IMR-90 (cell line): Measurements from ENCODE around the gene ETF1. TPM values are rescaled to one million over a fixed set of nuclear protein-coding genes. Genes with fewer than 3 reads are reported as not detected.

Source experiments
- ATAC-seq: fragments of 200-7000 bp; cut with Tn5 transposase; 2 replicates; pipeline ENCODE4 v1.9.1; 2020; ENCODE audit warnings: low read depth, mild to moderate bottlenecking, moderate library complexity
- BruUV-seq: library from RNA; stranded (reverse); fragments of 400-500 nt; replicated peaks from 2 replicates; lab custom pipeline; 2021; lab: Mats Ljungman, UMichigan
- CTCF ChIA-PET: fragments of 300-600 bp; formaldehyde crosslinking; extraction: SDS; loops from one replicate; lab custom pipeline; 2021; ENCODE audit warnings: antibody characterized with exemption; lab: Yijun Ruan, JAX
- POLR2A ChIA-PET: fragments of 300-600 bp; sonication (Branson Sonifier 250); formaldehyde crosslinking; loops from one replicate; lab custom pipeline; 2022; ENCODE audit warnings: antibody characterized with exemption; ENCODE audit not compliant: unreplicated experiment; lab: Charles Lee
- DNase-seq: peaks from one replicate; pipeline ENCODE4 v3.0.0; 2013
- H2AFZ ChIP-seq: replicated peaks from 2 replicates; pipeline ENCODE3; 2013; ENCODE audit warnings: low read length, mild to moderate bottlenecking; ENCODE audit not compliant: poor library complexity
- H2AK5ac ChIP-seq: 2 replicates; pipeline ENCODE4 v1.6.1; 2013; ENCODE audit warnings: low read depth, low read length, inconsistent platforms
- H2AK9ac ChIP-seq: replicated peaks from 2 replicates; pipeline ENCODE3; 2013; ENCODE audit warnings: mild to moderate bottlenecking, low read depth, low read length, moderate library complexity; ENCODE audit not compliant: poor library complexity
- H2BK120ac ChIP-seq: 2 replicates; pipeline ENCODE4 v1.6.1; 2013; ENCODE audit warnings: low read depth, low read length, inconsistent platforms
- H2BK15ac ChIP-seq: 3 replicates; pipeline ENCODE4 v1.6.1; 2013; ENCODE audit warnings: low read depth, low read length, inconsistent platforms
- H2BK20ac ChIP-seq: 2 replicates; pipeline ENCODE4 v1.6.1; 2013; ENCODE audit warnings: low read depth, mild to moderate bottlenecking, inconsistent platforms, low read length, moderate library complexity
- H2BK5ac ChIP-seq: 2 replicates; pipeline ENCODE4 v1.6.1; 2013; ENCODE audit warnings: mild to moderate bottlenecking, low read depth, low read length, inconsistent platforms; ENCODE audit not compliant: poor library complexity, severe bottlenecking
- H3K14ac ChIP-seq: replicated peaks from 2 replicates; pipeline ENCODE4 v1.6.1; 2013; ENCODE audit warnings: low read depth, low read length, inconsistent platforms
- H3K18ac ChIP-seq: 2 replicates; pipeline ENCODE4 v1.6.1; 2013; ENCODE audit warnings: low read depth, low read length, control low read depth
- H3K23ac ChIP-seq: 2 replicates; pipeline ENCODE4 v1.6.1; 2013; ENCODE audit warnings: low read depth, low read length, inconsistent platforms
- H3K27ac ChIP-seq: 2 replicates; pipeline ENCODE4 v1.5.1; 2013; ENCODE audit warnings: mild to moderate bottlenecking, control low read depth, low read length; ENCODE audit not compliant: insufficient read depth
- H3K27me3 ChIP-seq: 2 replicates; pipeline ENCODE4 v1.6.1; 2013; ENCODE audit warnings: low read length; ENCODE audit not compliant: control insufficient read depth, insufficient read depth
- H3K36me3 ChIP-seq: 2 replicates; pipeline ENCODE4 v1.6.1; 2013; ENCODE audit warnings: low read length, mixed read lengths; ENCODE audit not compliant: control insufficient read depth, insufficient read depth
- H3K4ac ChIP-seq: 2 replicates; pipeline ENCODE4 v1.6.1; 2013; ENCODE audit warnings: low read depth, low read length, inconsistent platforms
- H3K4me1 ChIP-seq: 2 replicates; pipeline ENCODE4 v1.6.1; 2013; ENCODE audit warnings: low read length, mixed read lengths; ENCODE audit not compliant: control insufficient read depth, insufficient read depth
- H3K4me2 ChIP-seq: 2 replicates; pipeline ENCODE4 v1.6.1; 2013; ENCODE audit warnings: low read depth, mild to moderate bottlenecking, control low read depth, low read length, moderate library complexity
- H3K4me3 ChIP-seq: 2 replicates; pipeline ENCODE4 v1.5.1; 2013; ENCODE audit warnings: low read depth, mild to moderate bottlenecking, control low read depth, low read length, moderate library complexity; ENCODE audit not compliant: insufficient read depth
- H3K56ac ChIP-seq: 2 replicates; pipeline ENCODE4 v1.6.1; 2013; ENCODE audit warnings: low read length, inconsistent platforms; ENCODE audit not compliant: insufficient read depth; ENCODE audit errors: extremely low read depth
- H3K79me1 ChIP-seq, 2 experiments: 2 replicates each; pipeline ENCODE4 v1.6.1; 2013; ENCODE audit warnings: low read length in 2 of 2, inconsistent platforms in 1 of 2, low read depth in 1 of 2
- H3K9ac ChIP-seq: 2 replicates; pipeline ENCODE4 v1.6.1; 2013; ENCODE audit warnings: low read depth, low read length, control low read depth
- H3K9me1 ChIP-seq: 2 replicates; pipeline ENCODE4 v1.6.1; 2013; ENCODE audit warnings: low read length, inconsistent platforms; ENCODE audit not compliant: insufficient read depth
- H3K9me3 ChIP-seq: 2 replicates; pipeline ENCODE4 v1.6.1; 2013; ENCODE audit warnings: low read length; ENCODE audit not compliant: control insufficient read depth, insufficient read depth
- H4K20me1 ChIP-seq: 2 replicates; pipeline ENCODE4 v1.6.1; 2013; ENCODE audit warnings: low read length, inconsistent platforms; ENCODE audit not compliant: insufficient read depth
- H4K5ac ChIP-seq: 2 replicates; pipeline ENCODE4 v1.6.1; 2013; ENCODE audit warnings: mild to moderate bottlenecking, low read depth, low read length, control low read depth
- H4K8ac ChIP-seq, 2 experiments: 2 replicates each; pipeline ENCODE4 v1.6.1; 2013; ENCODE audit warnings: low read depth in 2 of 2, low read length in 2 of 2, control low read depth in 1 of 2, inconsistent platforms in 1 of 2
- H4K91ac ChIP-seq: 2 replicates; pipeline ENCODE4 v1.6.1; 2013; ENCODE audit warnings: low read depth, low read length, inconsistent platforms; ENCODE audit not compliant: insufficient read depth
- BHLHE40 ChIP-seq: fragments of 150-350 bp; IDR thresholded peaks from 2 replicates; pipeline ENCODE4 v1.6.1; 2016; ENCODE audit warnings: mild to moderate bottlenecking, low read depth, low read length
- CEBPB ChIP-seq: IDR thresholded peaks from 2 replicates; pipeline ENCODE4 v1.6.1; 2012; ENCODE audit warnings: low read depth, low read length, improper control_type of control experiment
- CHD1 ChIP-seq: IDR thresholded peaks from 2 replicates; pipeline ENCODE4 v1.6.1; 2012; ENCODE audit warnings: low read depth, low read length, improper control_type of control experiment
- ELK1 ChIP-seq: fragments of 150-350 bp; IDR thresholded peaks from 2 replicates; pipeline ENCODE4 v1.6.1; 2016; ENCODE audit warnings: low read depth, mild to moderate bottlenecking, low read length, moderate library complexity, borderline replicate concordance
- FOS ChIP-seq: fragments of 150-350 bp; IDR thresholded peaks from 2 replicates; pipeline ENCODE4 v1.6.1; 2016; ENCODE audit warnings: low read depth, low read length
- MAFK ChIP-seq: IDR thresholded peaks from 2 replicates; pipeline ENCODE4 v1.6.1; 2012; ENCODE audit warnings: low read depth, low read length, improper control_type of control experiment
- MAZ ChIP-seq: IDR thresholded peaks from 2 replicates; pipeline ENCODE4 v1.6.1; 2012; ENCODE audit warnings: low read depth, mild to moderate bottlenecking, low read length, improper control_type of control experiment, moderate library complexity, borderline replicate concordance
- MXI1 ChIP-seq: IDR thresholded peaks from 2 replicates; pipeline ENCODE4 v1.6.1; 2012; ENCODE audit warnings: low read depth, mild to moderate bottlenecking, low read length, moderate library complexity, borderline replicate concordance
- NFE2L2 ChIP-seq: fragments of 150-350 bp; IDR thresholded peaks from 2 replicates; pipeline ENCODE4 v1.6.1; 2016; ENCODE audit warnings: low read depth, mild to moderate bottlenecking, low read length
- POLR2A ChIP-seq: IDR thresholded peaks from 2 replicates; pipeline ENCODE4 v1.6.1; 2012; ENCODE audit warnings: mild to moderate bottlenecking, low read depth, low read length
- RAD21 ChIP-seq: IDR thresholded peaks from 2 replicates; pipeline ENCODE4 v1.6.1; 2012; ENCODE audit warnings: low read length, improper control_type of control experiment
- RCOR1 ChIP-seq: IDR thresholded peaks from 2 replicates; pipeline ENCODE4 v1.6.1; 2012; ENCODE audit warnings: mild to moderate bottlenecking, low read length, improper control_type of control experiment; ENCODE audit not compliant: insufficient replicate concordance
- RFX5 ChIP-seq: IDR thresholded peaks from 2 replicates; pipeline ENCODE4 v1.8.0; 2012; ENCODE audit warnings: low read depth, mild to moderate bottlenecking, low read length, moderate library complexity
- SMC3 ChIP-seq: fragments of 150-350 bp; IDR thresholded peaks from 2 replicates; pipeline ENCODE4 v1.6.1; 2016; ENCODE audit warnings: low read depth, mild to moderate bottlenecking, antibody characterized with exemption, low read length, moderate library complexity
- USF2 ChIP-seq: fragments of 150-350 bp; IDR thresholded peaks from 2 replicates; pipeline ENCODE4 v1.6.1; 2017; ENCODE audit warnings: mild to moderate bottlenecking, antibody characterized with exemption, low read length, low read depth
- WGBS, 2 experiments: methylation state at CpG; one replicate each; pipeline versions ENCODE4 v1.1.5 to v1.1.7; 2013; ENCODE audit warnings: missing lambda C conversion rate in 2 of 2; ENCODE audit not compliant: insufficient read length in 1 of 2; ENCODE audit errors: extremely low coverage in 2 of 2; 5-methylcytosine and 5-hydroxymethylcytosine counted together
- dilution Hi-C: fragments of 300-500 bp; cut with HindIII; formaldehyde crosslinking; loops from one replicate; pipeline ENCODE4 v1.14.3; 2018; ENCODE audit warnings: low sequenced_read_pairs; ENCODE audit not compliant: unreplicated experiment
- in situ Hi-C: fragments of 300-500 bp; cut with MboI; formaldehyde crosslinking; loops from 3 replicates; pipeline ENCODE4 v1.14.3; 2019; ENCODE audit warnings: low sequenced_read_pairs, inconsistent platforms, mixed read lengths
- intact Hi-C: fragments of 100-400 bp; cut with micrococcal nuclease; formaldehyde crosslinking; loops from 2 replicates; pipeline ENCODE4 v1.10.0; 2022
- polyA plus RNA-seq, 3 experiments: library from polyadenylated mRNA; depleted of rRNA; stranded (reverse); fragments of >200 nt; gene quantifications; 2 replicates each; pipeline ENCODE4 v1.2.3, GENCODE V29; 2012; ENCODE audit warnings: low replicate concordance in 1 of 3
- total RNA-seq: library from RNA; depleted of rRNA; stranded (reverse); fragments of >200 nt; gene quantifications from 2 replicates; pipeline ENCODE4 v1.2.3, GENCODE V29; 2012

Gene ETF1
- total and polyA plus RNA-seq, 2 of the 4 experiments (the other 2 are of a cell fraction), result 53.2 to 126 TPM

GRCh38 chr5:138557677-138558076 lies 14.6 kb upstream of the ETF1 start:
- H3K79me1 ChIP-seq, result peaks cover 22 to 32% of the 10 kb centered on the region in 2 experiments
- TF ChIP-seq MAFK (no peak), RFX5 (no peak), BHLHE40 (no peak), ELK1 (no peak), RAD21 (no peak), USF2 (no peak), MAZ (no peak), NFE2L2 (no peak), FOS (no peak), CHD1 (no peak), MXI1 (no peak), SMC3 (no peak), CEBPB (no peak), POLR2A (no peak; the same call in 1 of the 2 replicates), RCOR1 (no peak)
- ChIA-PET CTCF (interaction anchor here (0.5 to 1.4 kb wide), 2 partner anchors 10 to 400 kb away, joined by 3 to 4 read pairs; no protein-coding TSS in a partner anchor), POLR2A (no interaction called here)
- H3K14ac ChIP-seq, result no peak overlapping the region
- H4K91ac ChIP-seq, result no peak overlapping the region
- H3K27ac ChIP-seq, result no peak overlapping the region
- no peak overlapping the region for H3K4me2 ChIP-seq
- H4K20me1 ChIP-seq, result peaks cover 32% of the 10 kb centered on the region
- DNase-seq (no peak), ATAC-seq (no peak)
- WGBS, 2 experiments, result no CpG with 5 or more reads among the region's 2 CpGs
- H2AK5ac ChIP-seq, result no peak overlapping the region
- H2BK120ac ChIP-seq, result no peak overlapping the region
- no peak overlapping the region for H3K4me3 ChIP-seq
- peaks cover 51% of the 10 kb centered on the region for H3K36me3 ChIP-seq
- BruUV-seq, result no TSS peak
- dilution Hi-C loops, result no loop called here
- no peaks in the 10 kb centered on the region for H3K27me3 ChIP-seq
- H2AK9ac ChIP-seq, result no peak overlapping the region
- H4K8ac ChIP-seq, result no peak overlapping the region
- H3K9me1 ChIP-seq, result no peaks in the 10 kb centered on the region
- in situ Hi-C loops, result no loop called here
- no peak overlapping the region for H4K5ac ChIP-seq
- intact Hi-C loops, result no loop called here
- H2AFZ ChIP-seq, result no peak overlapping the region
- H3K4ac ChIP-seq, result no peak overlapping the region
- H3K9ac ChIP-seq, result no peak overlapping the region
- no peak overlapping the region for H2BK5ac ChIP-seq
- no peak overlapping the region for H3K18ac ChIP-seq
- no peak overlapping the region for H3K56ac ChIP-seq
- no peak overlapping the region for H3K23ac ChIP-seq
- no peak overlapping the region for H2BK20ac ChIP-seq
- no peaks in the 10 kb centered on the region for H3K4me1 ChIP-seq
- H3K9me3 ChIP-seq, result no peaks in the 10 kb centered on the region
- H2BK15ac ChIP-seq, result no peak overlapping the region
